GM23338 (cell line): Measurements from ENCODE around the gene RCOR3.

Experiments used
- CREB1 ChIP-seq: fragments of 250-450 bp; sonication (Bioruptor Pico); IDR thresholded peaks from 2 replicates; pipeline ENCODE4 v1.5.0; 2020; ENCODE audit warnings: low read depth, mild to moderate bottlenecking, moderate library complexity
- EZH2 ChIP-seq: fragments of 200-600 bp; sonication (generic); IDR thresholded peaks from one replicate; pipeline ENCODE4 v1.8.0; 2017; ENCODE audit warnings: antibody characterized with exemption, mild to moderate bottlenecking, low read depth; ENCODE audit not compliant: unreplicated experiment
- EZH2phosphoT487 ChIP-seq: fragments of 200-600 bp; sonication (generic); IDR thresholded peaks from one replicate; pipeline ENCODE4 v1.8.1; 2018; ENCODE audit warnings: antibody characterized with exemption; ENCODE audit not compliant: unreplicated experiment
- JUNB ChIP-seq: IDR thresholded peaks from one replicate; pipeline ENCODE4 v1.6.1; 2016; ENCODE audit warnings: antibody characterized with exemption; ENCODE audit not compliant: unreplicated experiment
- NANOG ChIP-seq: IDR thresholded peaks from 2 replicates; pipeline ENCODE4 v1.6.1; 2016; ENCODE audit warnings: antibody characterized with exemption, borderline replicate concordance
- POLR2AphosphoS5 ChIP-seq: IDR thresholded peaks from 2 replicates; pipeline ENCODE4 v1.6.1; 2016; ENCODE audit warnings: antibody characterized with exemption, low read depth
- ZNF331 ChIP-seq: fragments of 250-450 bp; sonication (Bioruptor Pico); IDR thresholded peaks from 2 replicates; pipeline ENCODE4 v1.5.0; 2020; ENCODE audit warnings: low read depth, mild to moderate bottlenecking, moderate library complexity
- ZNF462 ChIP-seq: fragments of 250-450 bp; sonication (Bioruptor Pico); IDR thresholded peaks from 2 replicates; pipeline ENCODE4 v1.5.0; 2020; ENCODE audit warnings: mild to moderate bottlenecking, moderate library complexity
- TF ChIP-seq, protein P1 (sequence below), 2 experiments: fragments of 200-600 bp in 1 of 2; sonication (generic) in 1 of 2; conservative IDR thresholded peaks; 2 replicates each; pipeline versions ENCODE4 v1.5.1 to v1.6.1; 2016 to 2017; ENCODE audit warnings: antibody characterized with exemption in 2 of 2, low read depth in 2 of 2, mild to moderate bottlenecking in 2 of 2, moderate library complexity in 1 of 2
- TF ChIP-seq, protein P2 (sequence below): IDR thresholded peaks from one replicate; pipeline ENCODE4 v1.6.1; 2018; ENCODE audit warnings: antibody characterized with exemption; ENCODE audit not compliant: unreplicated experiment

GRCh38 chr1:211356723-211357407 lies 97.7 kb downstream of the RCOR3 start:
- TF ChIP-seq, protein P1, sequence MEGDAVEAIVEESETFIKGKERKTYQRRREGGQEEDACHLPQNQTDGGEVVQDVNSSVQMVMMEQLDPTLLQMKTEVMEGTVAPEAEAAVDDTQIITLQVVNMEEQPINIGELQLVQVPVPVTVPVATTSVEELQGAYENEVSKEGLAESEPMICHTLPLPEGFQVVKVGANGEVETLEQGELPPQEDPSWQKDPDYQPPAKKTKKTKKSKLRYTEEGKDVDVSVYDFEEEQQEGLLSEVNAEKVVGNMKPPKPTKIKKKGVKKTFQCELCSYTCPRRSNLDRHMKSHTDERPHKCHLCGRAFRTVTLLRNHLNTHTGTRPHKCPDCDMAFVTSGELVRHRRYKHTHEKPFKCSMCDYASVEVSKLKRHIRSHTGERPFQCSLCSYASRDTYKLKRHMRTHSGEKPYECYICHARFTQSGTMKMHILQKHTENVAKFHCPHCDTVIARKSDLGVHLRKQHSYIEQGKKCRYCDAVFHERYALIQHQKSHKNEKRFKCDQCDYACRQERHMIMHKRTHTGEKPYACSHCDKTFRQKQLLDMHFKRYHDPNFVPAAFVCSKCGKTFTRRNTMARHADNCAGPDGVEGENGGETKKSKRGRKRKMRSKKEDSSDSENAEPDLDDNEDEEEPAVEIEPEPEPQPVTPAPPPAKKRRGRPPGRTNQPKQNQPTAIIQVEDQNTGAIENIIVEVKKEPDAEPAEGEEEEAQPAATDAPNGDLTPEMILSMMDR (conservative IDR thresholded peaks at IDR 0.05; ENCODE audit: low read depth in 2 of 2): no peak
- TF ChIP-seq EZH2phosphoT487 (no peak), EZH2 (no peak), POLR2AphosphoS5 (no peak), ZNF331 (CRISPR knock-in tag) (no peak), ZNF462 (CRISPR knock-in tag) (no peak), CREB1 (no peak), JUNB (no peak), NANOG (no peak)
- TF ChIP-seq, protein P2, sequence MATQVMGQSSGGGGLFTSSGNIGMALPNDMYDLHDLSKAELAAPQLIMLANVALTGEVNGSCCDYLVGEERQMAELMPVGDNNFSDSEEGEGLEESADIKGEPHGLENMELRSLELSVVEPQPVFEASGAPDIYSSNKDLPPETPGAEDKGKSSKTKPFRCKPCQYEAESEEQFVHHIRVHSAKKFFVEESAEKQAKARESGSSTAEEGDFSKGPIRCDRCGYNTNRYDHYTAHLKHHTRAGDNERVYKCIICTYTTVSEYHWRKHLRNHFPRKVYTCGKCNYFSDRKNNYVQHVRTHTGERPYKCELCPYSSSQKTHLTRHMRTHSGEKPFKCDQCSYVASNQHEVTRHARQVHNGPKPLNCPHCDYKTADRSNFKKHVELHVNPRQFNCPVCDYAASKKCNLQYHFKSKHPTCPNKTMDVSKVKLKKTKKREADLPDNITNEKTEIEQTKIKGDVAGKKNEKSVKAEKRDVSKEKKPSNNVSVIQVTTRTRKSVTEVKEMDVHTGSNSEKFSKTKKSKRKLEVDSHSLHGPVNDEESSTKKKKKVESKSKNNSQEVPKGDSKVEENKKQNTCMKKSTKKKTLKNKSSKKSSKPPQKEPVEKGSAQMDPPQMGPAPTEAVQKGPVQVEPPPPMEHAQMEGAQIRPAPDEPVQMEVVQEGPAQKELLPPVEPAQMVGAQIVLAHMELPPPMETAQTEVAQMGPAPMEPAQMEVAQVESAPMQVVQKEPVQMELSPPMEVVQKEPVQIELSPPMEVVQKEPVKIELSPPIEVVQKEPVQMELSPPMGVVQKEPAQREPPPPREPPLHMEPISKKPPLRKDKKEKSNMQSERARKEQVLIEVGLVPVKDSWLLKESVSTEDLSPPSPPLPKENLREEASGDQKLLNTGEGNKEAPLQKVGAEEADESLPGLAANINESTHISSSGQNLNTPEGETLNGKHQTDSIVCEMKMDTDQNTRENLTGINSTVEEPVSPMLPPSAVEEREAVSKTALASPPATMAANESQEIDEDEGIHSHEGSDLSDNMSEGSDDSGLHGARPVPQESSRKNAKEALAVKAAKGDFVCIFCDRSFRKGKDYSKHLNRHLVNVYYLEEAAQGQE: no peak
